ENCODE data around the gene ZFYVE21. TPM values are rescaled to one million over a fixed set of nuclear protein-coding genes. Genes with fewer than 3 reads are reported as not detected.
A peak's percentile ranks its signal among the peaks of the same experiment; 100 is the strongest.

ZFYVE21 gene
- total RNA-seq, 6 donors from 2014 or later, result 29.3 to 92.1 (median 65.5) TPM

- Histone ChIP-seq H3K4me3 (no peak overlapping the region), H3K9me3 (no peaks in the 10 kb centered on the region), H3K36me3 (peaks cover 12 to 49% (median 30%) of the 10 kb centered on the region in 4 donors), H3K4me1 (peaks cover 14 to 35% (median 20%) of the 10 kb centered on the region in 4 donors), H3K27ac (no peak overlapping the region), H3K27me3 (no peaks in the 10 kb centered on the region)
- DNase-seq (peak in 1 of 2 donors; percentile 82), ATAC-seq (ENCODE audit: low FRiP score in 2 of 2) (no peak)
- no peak for TF ChIP-seq POLR2AphosphoS5 (IDR thresholded peaks at IDR 0.05)
- no peak for TF ChIP-seq POLR2A (IDR thresholded peaks at IDR 0.05)
- TF ChIP-seq, protein P1, sequence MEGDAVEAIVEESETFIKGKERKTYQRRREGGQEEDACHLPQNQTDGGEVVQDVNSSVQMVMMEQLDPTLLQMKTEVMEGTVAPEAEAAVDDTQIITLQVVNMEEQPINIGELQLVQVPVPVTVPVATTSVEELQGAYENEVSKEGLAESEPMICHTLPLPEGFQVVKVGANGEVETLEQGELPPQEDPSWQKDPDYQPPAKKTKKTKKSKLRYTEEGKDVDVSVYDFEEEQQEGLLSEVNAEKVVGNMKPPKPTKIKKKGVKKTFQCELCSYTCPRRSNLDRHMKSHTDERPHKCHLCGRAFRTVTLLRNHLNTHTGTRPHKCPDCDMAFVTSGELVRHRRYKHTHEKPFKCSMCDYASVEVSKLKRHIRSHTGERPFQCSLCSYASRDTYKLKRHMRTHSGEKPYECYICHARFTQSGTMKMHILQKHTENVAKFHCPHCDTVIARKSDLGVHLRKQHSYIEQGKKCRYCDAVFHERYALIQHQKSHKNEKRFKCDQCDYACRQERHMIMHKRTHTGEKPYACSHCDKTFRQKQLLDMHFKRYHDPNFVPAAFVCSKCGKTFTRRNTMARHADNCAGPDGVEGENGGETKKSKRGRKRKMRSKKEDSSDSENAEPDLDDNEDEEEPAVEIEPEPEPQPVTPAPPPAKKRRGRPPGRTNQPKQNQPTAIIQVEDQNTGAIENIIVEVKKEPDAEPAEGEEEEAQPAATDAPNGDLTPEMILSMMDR (IDR thresholded peaks at IDR 0.05), result no peak
- TF ChIP-seq EP300 (IDR thresholded peaks at IDR 0.05), result no peak
- whole genome bisulfite sequencing, 2 donors, result 77 to 80% methylated on average over 17 to 18 of the region's 19 CpGs
Observed at GRCh38 chr14:103728141-103728540, 12.5 kb downstream of the ZFYVE21 start.

DNA sequence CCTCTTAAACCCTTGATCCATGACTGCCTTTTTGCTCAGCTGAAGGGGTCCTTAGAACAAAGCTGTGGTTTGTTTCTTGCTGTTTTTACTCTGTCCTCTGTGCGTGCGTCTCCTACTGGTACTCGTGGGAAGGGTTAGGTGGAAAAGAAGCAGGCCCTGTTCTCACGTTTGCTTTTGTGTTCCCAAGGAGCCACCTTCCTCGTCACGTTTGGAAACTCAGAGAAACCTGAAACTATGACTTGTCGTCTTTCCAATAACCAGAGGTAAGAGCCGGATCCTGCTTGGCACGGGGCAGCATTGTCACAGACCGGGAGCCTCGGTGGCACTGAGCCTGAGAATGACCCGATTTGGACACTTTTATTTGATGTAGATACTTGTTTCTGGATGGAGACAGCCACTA is 13.1 kb downstream of the ZFYVE21 start:
- Histone ChIP-seq H3K9me3 (no peaks in the 10 kb centered on the region), H3K4me3 (no peak overlapping the region), H3K27me3 (no peaks in the 10 kb centered on the region), H3K27ac (no peak overlapping the region), H3K4me1 (peaks cover 8 to 29% (median 15%) of the 10 kb centered on the region in 4 donors), H3K36me3 (peaks cover 15 to 54% (median 35%) of the 10 kb centered on the region in 4 donors)
- no peak for ATAC-seq (ENCODE audit: low FRiP score in 2 of 2)
- no peak for DNase-seq
- WGBS, 2 donors, result 69 to 70% methylated on average over 12 of the region's 12 CpGs
- no peak for TF ChIP-seq POLR2A (IDR thresholded peaks at IDR 0.05)
- TF ChIP-seq, protein P1 (IDR thresholded peaks at IDR 0.05), result peak in 2 of 6 experiments; percentile 11 to 26

DNA sequence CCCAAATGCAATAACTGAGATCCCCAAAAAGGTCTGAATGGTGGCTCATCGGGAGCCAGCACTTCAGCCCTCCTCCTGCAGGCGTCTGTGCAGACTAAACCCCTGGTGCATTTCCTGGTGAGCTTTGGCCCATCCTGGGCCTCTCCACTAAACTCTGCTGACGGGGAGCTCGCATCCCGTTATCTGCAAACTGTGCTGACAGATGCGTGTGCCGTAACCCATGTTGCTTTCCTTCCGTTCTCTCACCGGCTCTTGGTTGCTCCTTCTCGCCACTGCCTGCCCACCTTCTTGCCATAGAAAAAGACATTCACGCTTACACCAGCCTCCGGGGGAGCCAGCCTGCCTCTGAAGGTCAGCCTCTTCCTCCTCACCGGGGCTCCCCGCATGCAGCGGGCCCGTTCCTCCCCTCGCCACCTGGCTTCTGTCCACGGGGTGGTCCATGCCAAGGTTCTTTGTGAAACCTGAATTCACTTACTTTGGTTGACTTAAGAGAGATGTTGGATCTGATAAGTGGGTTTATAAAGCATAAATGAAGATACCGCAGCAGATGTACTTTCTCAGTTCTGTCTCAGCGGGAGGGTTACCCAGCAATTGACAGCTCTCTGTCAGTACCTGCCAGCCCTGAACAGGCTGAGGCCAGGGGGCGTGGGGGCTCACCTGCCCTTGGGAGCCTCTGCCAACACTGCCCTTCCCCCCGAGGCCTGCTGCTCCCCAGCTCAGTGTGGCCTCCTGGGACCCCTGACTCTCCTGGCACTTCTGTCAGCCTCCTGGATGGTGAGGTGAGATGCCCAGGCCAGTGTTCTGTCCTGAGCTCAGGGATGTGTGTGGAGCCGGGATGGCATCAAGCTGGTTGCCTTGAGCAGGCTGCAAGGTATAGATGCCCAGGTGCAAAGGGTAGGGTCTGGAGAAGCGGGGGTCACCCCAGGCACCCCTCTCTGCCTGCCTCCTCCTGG is 14.2 kb downstream of the ZFYVE21 start:
- Histone ChIP-seq H3K36me3 (peaks cover 22 to 65% (median 45%) of the 10 kb centered on the region in 4 donors), H3K27me3 (no peaks in the 10 kb centered on the region), H3K4me1 (peaks cover 3 to 20% (median 10%) of the 10 kb centered on the region in 4 donors), H3K27ac (no peak overlapping the region), H3K9me3 (no peaks in the 10 kb centered on the region), H3K4me3 (no peak overlapping the region)
- no peak for TF ChIP-seq POLR2AphosphoS5 (IDR thresholded peaks at IDR 0.05)
- no peak for TF ChIP-seq EP300 (IDR thresholded peaks at IDR 0.05)
- TF ChIP-seq POLR2A (IDR thresholded peaks at IDR 0.05), result no peak
- TF ChIP-seq, protein P1 (IDR thresholded peaks at IDR 0.05), result no peak
- DNase-seq (no peak), ATAC-seq (ENCODE audit: low FRiP score in 2 of 2) (no peak)
- WGBS, 2 donors, result 76 to 89% methylated on average over 22 to 24 of the region's 24 CpGs

DNA sequence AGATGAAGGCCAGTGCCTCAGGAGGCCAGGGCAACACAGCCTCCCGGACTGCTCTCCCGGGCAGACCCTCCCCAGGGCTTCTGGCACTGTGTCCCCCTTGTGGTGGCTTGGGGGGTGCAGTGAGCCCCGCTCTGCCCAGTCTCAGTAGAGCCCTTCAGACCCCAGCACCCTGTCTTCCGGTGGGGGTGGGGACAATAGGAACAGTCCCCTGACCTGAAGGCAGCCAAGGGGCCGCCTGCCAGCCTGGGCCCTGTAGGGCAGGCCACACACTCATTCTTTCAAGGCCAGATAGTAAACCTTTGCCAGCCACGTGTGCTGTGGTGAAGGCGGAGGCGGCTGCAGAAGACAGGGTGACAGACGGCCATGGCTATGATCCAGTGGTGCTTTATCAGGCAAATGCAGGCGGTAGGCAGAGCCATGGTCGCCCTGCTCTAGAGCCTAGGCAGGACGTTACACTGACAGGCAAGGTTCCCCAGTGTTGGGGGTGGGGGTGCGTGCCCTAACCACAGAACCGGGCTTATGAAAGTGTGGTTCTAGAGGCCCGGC is 15.0 kb downstream of the ZFYVE21 start:
- Histone ChIP-seq H3K4me1 (peaks cover 3 to 27% (median 15%) of the 10 kb centered on the region in 4 donors), H3K4me3 (no peak overlapping the region), H3K36me3 (peaks cover 22 to 69% (median 46%) of the 10 kb centered on the region in 4 donors), H3K27ac (peak overlapping the region in 1 of 4 donors; percentile 26), H3K9me3 (no peaks in the 10 kb centered on the region), H3K27me3 (no peaks in the 10 kb centered on the region)
- 78 to 80% methylated on average over 8 to 12 of the region's 15 CpGs for WGBS, 2 donors
- no peak for ATAC-seq (ENCODE audit: low FRiP score in 2 of 2)
- no peak for TF ChIP-seq POLR2A (IDR thresholded peaks at IDR 0.05)
- TF ChIP-seq EP300 (IDR thresholded peaks at IDR 0.05), result no peak
- TF ChIP-seq, protein P1 (IDR thresholded peaks at IDR 0.05), result peak in 1 of 6 experiments; percentile 30
- TF ChIP-seq POLR2AphosphoS5 (IDR thresholded peaks at IDR 0.05), result no peak
- no peak for DNase-seq
